PC-9 (cell line): ENCODE measurements around the gene TARDBP.

Experiments
- CTCF ChIP-seq: fragments of 200-600 bp; sonication (generic); conservative IDR thresholded peaks from 2 replicates; pipeline ENCODE4 v1.6.1; 2017; ENCODE audit warnings: mixed run types, antibody characterized with exemption, mild to moderate bottlenecking, moderate library complexity
- EZH2 ChIP-seq: fragments of 200-600 bp; sonication (generic); IDR thresholded peaks from 2 replicates; pipeline ENCODE4 v1.8.0; 2017; ENCODE audit warnings: antibody characterized with exemption, low read depth

- TF ChIP-seq CTCF (no peak; the same call in 1 of the 2 replicates), EZH2 (no peak)
Measured at GRCh38 chr1:11031624-11032262, 19.3 kb downstream of the TARDBP start.
